Calu3 (cell line): ENCODE results near the gene ACO2. TPM values are rescaled to one million over a fixed set of nuclear protein-coding genes. Genes with fewer than 3 reads are reported as not detected.

Experiments used
- BruUV-seq: library from RNA; stranded (reverse); fragments of 400-500 nt; replicated peaks from 2 replicates; lab custom pipeline; 2021; lab: Mats Ljungman, UMichigan
- CTCF ChIA-PET: fragments of 300-600 bp; sonication (Branson Sonifier 250); formaldehyde crosslinking; loops from one replicate; lab custom pipeline; 2022; ENCODE audit warnings: antibody characterized with exemption; lab: Charles Lee
- DNase-seq: peaks from one replicate; pipeline ENCODE4 v3.0.0; 2022
- H3K27ac Mint-ChIP-seq: one replicate; pipeline ENCODE4 v1.8.0; 2022; ENCODE audit warnings: mixed read lengths; ENCODE audit not compliant: unreplicated experiment
- H3K27me3 Mint-ChIP-seq: one replicate; pipeline ENCODE4 v1.8.0; 2022; ENCODE audit warnings: mixed read lengths; ENCODE audit not compliant: unreplicated experiment
- H3K36me3 Mint-ChIP-seq: one replicate; pipeline ENCODE4 v1.8.0; 2022; ENCODE audit warnings: mild to moderate bottlenecking, moderate library complexity, mixed read lengths; ENCODE audit not compliant: insufficient read depth, unreplicated experiment
- H3K4me1 Mint-ChIP-seq: one replicate; pipeline ENCODE4 v1.8.0; 2022; ENCODE audit warnings: mild to moderate bottlenecking, low read depth, mixed read lengths; ENCODE audit not compliant: unreplicated experiment
- H3K4me3 Mint-ChIP-seq: one replicate; pipeline ENCODE4 v1.8.0; 2022; ENCODE audit warnings: mild to moderate bottlenecking, low read depth, moderate library complexity, mixed read lengths; ENCODE audit not compliant: unreplicated experiment
- H3K9me3 Mint-ChIP-seq: one replicate; pipeline ENCODE4 v1.8.0; 2022; ENCODE audit warnings: low read depth, mixed read lengths; ENCODE audit not compliant: unreplicated experiment
- CTCF ChIP-seq: fragments of 200-600 bp; IDR thresholded peaks from one replicate; pipeline ENCODE4 v1.8.0; 2022; ENCODE audit warnings: antibody characterized with exemption; ENCODE audit not compliant: unreplicated experiment
- intact Hi-C: fragments of 100-400 bp; cut with micrococcal nuclease; formaldehyde crosslinking; loops from one replicate; pipeline ENCODE4 v1.10.0; 2022; ENCODE audit not compliant: unreplicated experiment
- total RNA-seq: library from RNA; stranded (reverse); gene quantifications from 2 replicates; pipeline ENCODE4 v1.2.3, GENCODE V29; 2022

ACO2 gene
- total RNA-seq, 1 experiment from 2014 or later = 94.0 TPM

GRCh38 chr22:41480397-41480735 is 11.4 kb downstream of the ACO2 start:
- CTCF ChIA-PET = interaction anchor here (1.5 kb wide), 1 partner anchor 76 kb away, joined by 3 read pairs; no protein-coding TSS in a partner anchor

GRCh38 chr22:41481131-41481830 is 12.4 kb downstream of the ACO2 start:
- DNase-seq = no peak
- no peak overlapping the region for H3K27ac Mint-ChIP-seq
- no peak overlapping the region for H3K4me3 Mint-ChIP-seq
- no peaks in the 10 kb centered on the region for H3K36me3 Mint-ChIP-seq
- H3K9me3 Mint-ChIP-seq = no peaks in the 10 kb centered on the region
- no peak for TF ChIP-seq CTCF
- intact Hi-C loops = no loop called here
- peaks cover 15% of the 10 kb centered on the region for H3K4me1 Mint-ChIP-seq
- H3K27me3 Mint-ChIP-seq = no peaks in the 10 kb centered on the region
- BruUV-seq = no TSS peak
- CTCF ChIA-PET = interaction anchor here (1.5 kb wide), 1 partner anchor 77 kb away, joined by 3 read pairs; no protein-coding TSS in a partner anchor

More at GRCh38 chr22:41480397-41480735, 11.4 kb downstream of the ACO2 start:
- no peak for TF ChIP-seq CTCF
- intact Hi-C loops = no loop called here
- Mint-ChIP-seq H3K4me3 (no peak overlapping the region), H3K9me3 (no peaks in the 10 kb centered on the region), H3K27me3 (no peaks in the 10 kb centered on the region), H3K27ac (no peak overlapping the region), H3K36me3 (no peaks in the 10 kb centered on the region), H3K4me1 (peaks cover 15% of the 10 kb centered on the region)
- DNase-seq = no peak
- BruUV-seq = no TSS peak

GRCh38 chr22:41481925-41482318 is 13.0 kb downstream of the ACO2 start:
- Mint-ChIP-seq H3K4me1 (peaks cover 20% of the 10 kb centered on the region), H3K4me3 (no peak overlapping the region), H3K36me3 (no peaks in the 10 kb centered on the region), H3K9me3 (no peaks in the 10 kb centered on the region), H3K27ac (no peak overlapping the region), H3K27me3 (no peaks in the 10 kb centered on the region)
- CTCF ChIA-PET = interaction anchor here (1.5 kb wide), 1 partner anchor 78 kb away, joined by 3 read pairs; no protein-coding TSS in a partner anchor
- no peak for DNase-seq
- intact Hi-C loops = no loop called here
- TF ChIP-seq CTCF = no peak
- BruUV-seq = no TSS peak

- TF ChIP-seq CTCF = no peak
- Mint-ChIP-seq H3K36me3 (no peaks in the 10 kb centered on the region), H3K4me1 (peaks cover 25% of the 10 kb centered on the region), H3K27ac (no peak overlapping the region), H3K4me3 (no peak overlapping the region), H3K27me3 (no peaks in the 10 kb centered on the region), H3K9me3 (no peaks in the 10 kb centered on the region)
- BruUV-seq = no TSS peak
- CTCF ChIA-PET = no interaction called here
- intact Hi-C loops = no loop called here
- no peak for DNase-seq
These were observed 13.5 kb downstream of the ACO2 start for GRCh38 chr22:41482319-41482935.
